ENCODE results near the gene CIAO1. TPM values are rescaled to one million over a fixed set of nuclear protein-coding genes. Genes with fewer than 3 reads are reported as not detected.

The CIAO1 gene
- total RNA-seq, 1 donor from 2014 or later: 58.6 TPM

DNA sequence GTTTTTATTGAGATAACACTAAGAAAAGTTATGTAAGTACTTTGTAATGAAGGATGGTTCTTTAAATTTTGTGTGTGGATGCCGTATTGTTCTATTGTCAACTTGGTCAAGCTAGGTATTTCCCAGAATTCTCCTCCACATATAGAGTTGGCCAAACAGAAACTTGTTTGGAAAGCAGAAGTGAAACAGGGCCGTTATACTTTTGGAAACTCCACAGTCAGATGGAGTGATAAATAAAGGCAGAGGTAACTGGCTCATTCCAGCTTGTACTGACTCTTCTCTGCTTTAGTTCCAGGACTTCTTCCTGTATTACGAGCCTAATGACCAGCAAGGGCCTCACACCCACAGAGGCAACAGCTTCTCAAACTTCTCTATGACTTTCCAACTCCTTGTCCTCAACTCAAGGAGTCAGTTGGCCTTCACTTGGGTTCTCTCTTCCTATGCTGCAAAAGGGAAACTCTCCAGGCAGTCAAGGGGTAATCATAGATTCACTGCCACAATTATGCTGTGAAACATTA lies 41.0 kb upstream of the CIAO1 start:
- FAIRE-seq: no peak
- H3K4me2 ChIP-seq (ENCODE audit: low read length): no peak overlapping the region

DNA sequence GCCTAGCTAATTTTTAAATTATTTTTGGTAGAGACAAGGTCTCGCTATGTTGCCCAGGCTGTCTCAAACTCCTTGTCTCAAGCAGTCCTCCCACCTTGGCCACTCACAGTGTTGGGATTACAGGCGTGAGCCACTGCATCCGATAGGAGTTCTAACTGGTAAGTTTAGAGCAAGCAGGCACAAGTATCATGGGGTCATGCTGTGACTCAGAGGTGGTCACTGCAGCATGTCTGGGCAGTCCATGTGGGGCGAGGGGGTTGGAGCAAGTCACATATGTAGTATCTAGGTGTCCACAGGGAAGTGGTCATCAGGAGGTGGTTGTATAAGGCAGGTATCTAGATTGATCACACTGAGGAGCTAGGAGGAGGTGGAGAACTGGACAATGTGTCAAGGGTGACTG lies 34.7 kb upstream of the CIAO1 start:
- Mint-ChIP-seq H3K36me3 (ENCODE audit: low read depth, unreplicated experiment) (no peaks in the 10 kb centered on the region), H3K27me3 (ENCODE audit: low read depth, unreplicated experiment) (no peaks in the 10 kb centered on the region), H3K9me3 (ENCODE audit: unreplicated experiment) (no peaks in the 10 kb centered on the region), H3K4me1 (ENCODE audit: low read depth, unreplicated experiment) (peaks cover 3% of the 10 kb centered on the region), H3K27ac (ENCODE audit: unreplicated experiment) (no peak overlapping the region), H3K4me3 (ENCODE audit: unreplicated experiment) (no peak overlapping the region)
- no peaks in the 10 kb centered on the region for H3K4me1 ChIP-seq (ENCODE audit: insufficient read depth, low read length)
- no peak for TF ChIP-seq EZH2 (IDR thresholded peaks at IDR 0.05; ENCODE audit: insufficient read depth, low read length)
- TF ChIP-seq, protein P1, sequence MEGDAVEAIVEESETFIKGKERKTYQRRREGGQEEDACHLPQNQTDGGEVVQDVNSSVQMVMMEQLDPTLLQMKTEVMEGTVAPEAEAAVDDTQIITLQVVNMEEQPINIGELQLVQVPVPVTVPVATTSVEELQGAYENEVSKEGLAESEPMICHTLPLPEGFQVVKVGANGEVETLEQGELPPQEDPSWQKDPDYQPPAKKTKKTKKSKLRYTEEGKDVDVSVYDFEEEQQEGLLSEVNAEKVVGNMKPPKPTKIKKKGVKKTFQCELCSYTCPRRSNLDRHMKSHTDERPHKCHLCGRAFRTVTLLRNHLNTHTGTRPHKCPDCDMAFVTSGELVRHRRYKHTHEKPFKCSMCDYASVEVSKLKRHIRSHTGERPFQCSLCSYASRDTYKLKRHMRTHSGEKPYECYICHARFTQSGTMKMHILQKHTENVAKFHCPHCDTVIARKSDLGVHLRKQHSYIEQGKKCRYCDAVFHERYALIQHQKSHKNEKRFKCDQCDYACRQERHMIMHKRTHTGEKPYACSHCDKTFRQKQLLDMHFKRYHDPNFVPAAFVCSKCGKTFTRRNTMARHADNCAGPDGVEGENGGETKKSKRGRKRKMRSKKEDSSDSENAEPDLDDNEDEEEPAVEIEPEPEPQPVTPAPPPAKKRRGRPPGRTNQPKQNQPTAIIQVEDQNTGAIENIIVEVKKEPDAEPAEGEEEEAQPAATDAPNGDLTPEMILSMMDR (IDR thresholded peaks at IDR 0.05; ENCODE audit: insufficient read depth, low read depth, low read length): no peak
- no peak overlapping the region for H3K4me2 ChIP-seq (ENCODE audit: low read length)
- H3K9ac ChIP-seq (ENCODE audit: low read length): no peak overlapping the region
- DNase-seq (ENCODE audit: low read depth) (no peak), FAIRE-seq (no peak)
- H3K27ac ChIP-seq (ENCODE audit: low read depth, low read length): no peak overlapping the region
- H3K4me3 ChIP-seq (ENCODE audit: insufficient read depth, low read depth, low read length): no peak overlapping the region
- H3K27me3 ChIP-seq (ENCODE audit: insufficient read depth, low read length): no peaks in the 10 kb centered on the region
- H3K9me3 ChIP-seq (ENCODE audit: insufficient read depth, low read depth, low read length): no peaks in the 10 kb centered on the region
- no peaks in the 10 kb centered on the region for H3K79me2 ChIP-seq (ENCODE audit: insufficient read depth, low read length)
- no peaks in the 10 kb centered on the region for H4K20me1 ChIP-seq (ENCODE audit: insufficient read depth, low read length)
- no peak overlapping the region for H2AFZ ChIP-seq (ENCODE audit: low read depth, low read length)
- no peaks in the 10 kb centered on the region for H3K36me3 ChIP-seq (ENCODE audit: insufficient read depth, low read length)

More for the DNA sequence above, 41.0 kb upstream of the CIAO1 start:
- Histone ChIP-seq H3K4me1 (ENCODE audit: insufficient read depth, low read length) (no peaks in the 10 kb centered on the region), H3K36me3 (ENCODE audit: insufficient read depth, low read length) (no peaks in the 10 kb centered on the region), H3K79me2 (ENCODE audit: insufficient read depth, low read length) (no peaks in the 10 kb centered on the region), H3K9ac (ENCODE audit: low read length) (no peak overlapping the region), H2AFZ (ENCODE audit: low read depth, low read length) (no peak overlapping the region), H3K4me3 (ENCODE audit: insufficient read depth, low read depth, low read length) (no peak overlapping the region), H4K20me1 (ENCODE audit: insufficient read depth, low read length) (peaks cover 4% of the 10 kb centered on the region), H3K27me3 (ENCODE audit: insufficient read depth, low read length) (no peaks in the 10 kb centered on the region), H3K9me3 (ENCODE audit: insufficient read depth, low read depth, low read length) (no peaks in the 10 kb centered on the region), H3K27ac (ENCODE audit: low read depth, low read length) (no peak overlapping the region)
- Mint-ChIP-seq H3K27ac (ENCODE audit: unreplicated experiment) (no peak overlapping the region), H3K4me3 (ENCODE audit: unreplicated experiment) (no peak overlapping the region), H3K9me3 (ENCODE audit: unreplicated experiment) (no peaks in the 10 kb centered on the region), H3K4me1 (ENCODE audit: low read depth, unreplicated experiment) (no peaks in the 10 kb centered on the region), H3K27me3 (ENCODE audit: low read depth, unreplicated experiment) (no peaks in the 10 kb centered on the region), H3K36me3 (ENCODE audit: low read depth, unreplicated experiment) (no peaks in the 10 kb centered on the region)
- no peak for DNase-seq (ENCODE audit: low read depth)
- no peak for TF ChIP-seq EZH2 (IDR thresholded peaks at IDR 0.05; ENCODE audit: insufficient read depth, low read length)
- TF ChIP-seq, protein P1 (IDR thresholded peaks at IDR 0.05; ENCODE audit: insufficient read depth, low read depth, low read length): no peak

DNA sequence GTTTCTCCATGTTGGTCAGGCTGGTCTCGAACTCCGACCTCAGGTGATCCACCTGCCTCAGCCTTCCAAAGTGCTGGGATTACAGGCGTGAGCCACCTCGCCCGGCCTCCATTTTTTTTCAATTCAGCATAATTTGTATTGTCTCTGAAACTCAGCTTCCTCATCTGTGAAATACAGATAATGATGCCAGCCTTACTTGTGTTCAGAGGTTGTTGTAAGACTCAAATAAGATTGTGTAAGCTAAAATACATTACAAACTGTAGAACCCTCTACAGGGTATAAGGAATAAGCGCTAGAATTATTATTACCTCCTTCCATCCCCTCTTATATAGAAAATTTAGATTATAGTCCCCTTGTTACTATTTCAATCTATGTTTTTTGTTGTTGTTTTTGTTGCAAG lies 32.6 kb upstream of the CIAO1 start:
- TF ChIP-seq EZH2 (IDR thresholded peaks at IDR 0.05; ENCODE audit: insufficient read depth, low read length): no peak
- TF ChIP-seq, protein P1 (IDR thresholded peaks at IDR 0.05; ENCODE audit: insufficient read depth, low read depth, low read length): no peak
- Mint-ChIP-seq H3K27me3 (ENCODE audit: low read depth, unreplicated experiment) (no peaks in the 10 kb centered on the region), H3K36me3 (ENCODE audit: low read depth, unreplicated experiment) (peaks cover 7% of the 10 kb centered on the region), H3K9me3 (ENCODE audit: unreplicated experiment) (no peaks in the 10 kb centered on the region), H3K4me1 (ENCODE audit: low read depth, unreplicated experiment) (peaks cover 3% of the 10 kb centered on the region), H3K27ac (ENCODE audit: unreplicated experiment) (no peak overlapping the region), H3K4me3 (ENCODE audit: unreplicated experiment) (no peak overlapping the region)
- Histone ChIP-seq H3K36me3 (ENCODE audit: insufficient read depth, low read length) (no peaks in the 10 kb centered on the region), H3K4me3 (ENCODE audit: insufficient read depth, low read depth, low read length) (no peak overlapping the region), H3K9ac (ENCODE audit: low read length) (no peak overlapping the region), H3K79me2 (ENCODE audit: insufficient read depth, low read length) (no peaks in the 10 kb centered on the region), H2AFZ (ENCODE audit: low read depth, low read length) (no peak overlapping the region), H3K27ac (ENCODE audit: low read depth, low read length) (no peak overlapping the region), H3K4me1 (ENCODE audit: insufficient read depth, low read length) (no peaks in the 10 kb centered on the region), H3K27me3 (ENCODE audit: insufficient read depth, low read length) (no peaks in the 10 kb centered on the region), H3K4me2 (ENCODE audit: low read length) (no peak overlapping the region), H4K20me1 (ENCODE audit: insufficient read depth, low read length) (no peaks in the 10 kb centered on the region), H3K9me3 (ENCODE audit: insufficient read depth, low read depth, low read length) (no peaks in the 10 kb centered on the region)
- DNase-seq (ENCODE audit: low read depth): no peak
- FAIRE-seq: no peak

Data from astrocyte (in vitro differentiated cells and primary cell).